Right ventricle myocardium inferior (tissue), 1 donor: ENCODE measurements around the gene LAP3. TPM values are rescaled to one million over a fixed set of nuclear protein-coding genes. Genes with fewer than 3 reads are reported as not detected.

Experiments
- ATAC-seq: fragments of 200-7000 bp; cut with Tn5 transposase; one replicate; pipeline ENCODE4 v1.9.1; 2020; ENCODE audit warnings: mild to moderate bottlenecking, moderate library complexity
- DNase-seq: peaks from one replicate; pipeline ENCODE4 v3.0.0; 2021; ENCODE audit errors: missing footprints
- intact Hi-C: fragments of 100-400 bp; cut with DNase I; formaldehyde crosslinking; loops from one replicate; pipeline ENCODE4 v1.11.0; 2022
- total RNA-seq: library from RNA; stranded (reverse); fragmentation: NEBNext Ultra II Directional; extraction: Animal tissue kit (Norgen Biotek cat#: 25700); gene quantifications from one replicate; pipeline ENCODE4 v1.2.1, GENCODE V29; 2021
- donor health status: DM: no; HTN: yes; CAD: no; lungs with severe emphysema.

The LAP3 gene
- total RNA-seq, 1 donor from 2014 or later = 56.9 TPM

GRCh38 chr4:17647176-17647806 is 70.3 kb downstream of the LAP3 start:
- DNase-seq (no peak), ATAC-seq (no peak)
- intact Hi-C loops = no loop called here

GRCh38 chr4:17647927-17648326 is 70.9 kb downstream of the LAP3 start:
- ATAC-seq = no peak
- DNase-seq = no peak
- intact Hi-C loops = no loop called here

- intact Hi-C loops = no loop called here
- DNase-seq = no peak
- ATAC-seq = no peak
Measured at GRCh38 chr4:17650406-17650805, 73.4 kb downstream of the LAP3 start.

GRCh38 chr4:17654701-17655100 is 77.7 kb downstream of the LAP3 start:
- ATAC-seq (no peak), DNase-seq (no peak)
- intact Hi-C loops = no loop called here

- ATAC-seq (no peak), DNase-seq (no peak)
- intact Hi-C loops = no loop called here
Measured at GRCh38 chr4:17657090-17657489, 80.1 kb downstream of the LAP3 start.

Other genes starting within 250 kb of the LAP3 start
- gene QDPR, start 65.1 kb upstream of the LAP3 start, total RNA-seq = 53.7 TPM
- not detected for gene CLRN2, start 62.0 kb upstream of the LAP3 start, total RNA-seq
- gene MED28, start 37.4 kb downstream of the LAP3 start, total RNA-seq = 22.0 TPM
- not detected for gene FAM184B, start 204.4 kb downstream of the LAP3 start, total RNA-seq
- gene DCAF16, start 233.6 kb downstream of the LAP3 start, total RNA-seq = 13.3 TPM
- gene NCAPG, start 233.8 kb downstream of the LAP3 start, total RNA-seq = 1.2 TPM